Neural cell (in vitro differentiated cells): ENCODE results near the gene TACC2.

Experiments
- CTCF ChIP-seq: fragments of 450-650 bp; IDR thresholded peaks from 2 replicates; pipeline ENCODE4 v1.5.1; 2014; ENCODE audit warnings: antibody characterized with exemption, mild to moderate bottlenecking, moderate library complexity; ENCODE audit not compliant: poor library complexity, severe bottlenecking
- EP300 ChIP-seq: fragments of 450-650 bp; conservative IDR thresholded peaks from 2 replicates; pipeline ENCODE4 v1.6.1; 2014; ENCODE audit warnings: antibody characterized with exemption, mild to moderate bottlenecking, moderate library complexity; ENCODE audit not compliant: poor library complexity, severe bottlenecking
- EZH2 ChIP-seq: fragments of 200-600, 300-800 bp; shearing (Covaris generic), sonication (generic); IDR thresholded peaks from 2 replicates; pipeline ENCODE4 v1.6.1; 2014; ENCODE audit warnings: antibody characterized with exemption, low read length, borderline replicate concordance, mild to moderate bottlenecking; ENCODE audit not compliant: insufficient read depth, poor library complexity, severe bottlenecking
- MXI1 ChIP-seq: fragments of 450-650 bp; conservative IDR thresholded peaks from 2 replicates; pipeline ENCODE4 v1.6.1; 2014; ENCODE audit warnings: antibody characterized with exemption, mild to moderate bottlenecking; ENCODE audit not compliant: poor library complexity, severe bottlenecking
- POLR2AphosphoS5 ChIP-seq: IDR thresholded peaks from 2 replicates; pipeline ENCODE4 v1.6.1; 2012
- SMC3 ChIP-seq: fragments of 450-650 bp; conservative IDR thresholded peaks from 2 replicates; pipeline ENCODE4 v1.6.1; 2014; ENCODE audit warnings: antibody characterized with exemption, mild to moderate bottlenecking, moderate library complexity; ENCODE audit not compliant: poor library complexity
- TAF1 ChIP-seq: IDR thresholded peaks from 2 replicates; pipeline ENCODE4 v1.6.1; 2012; ENCODE audit warnings: low read depth
- TF ChIP-seq, protein P1 (sequence below): IDR thresholded peaks from 2 replicates; pipeline ENCODE4 v1.6.1; 2012; ENCODE audit warnings: borderline replicate concordance

DNA sequence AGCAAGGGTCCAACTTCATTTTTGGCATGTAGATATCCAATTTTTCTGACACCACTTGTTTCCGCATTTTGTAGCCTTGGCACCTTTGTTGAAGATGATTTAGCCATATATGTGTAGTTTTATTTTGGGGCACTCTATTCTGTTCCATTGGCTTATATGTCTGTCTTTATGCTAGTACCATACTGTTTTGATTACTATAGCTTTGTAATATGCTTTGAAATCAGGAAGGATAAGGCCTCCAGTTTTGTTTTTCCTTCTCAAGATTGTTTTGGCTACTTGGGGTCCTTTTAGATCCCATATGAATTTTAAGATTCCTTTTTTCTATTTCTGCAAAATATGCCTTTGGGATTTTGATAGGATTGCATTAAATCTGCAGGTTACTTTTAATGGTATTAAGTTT is 272.6 kb downstream of the TACC2 start:
- no peak for TF ChIP-seq CTCF
- TF ChIP-seq EZH2, result no peak
- no peak for TF ChIP-seq EP300
- TF ChIP-seq MXI1, result no peak
- TF ChIP-seq TAF1, result no peak
- TF ChIP-seq POLR2AphosphoS5, result no peak
- TF ChIP-seq, protein P1, sequence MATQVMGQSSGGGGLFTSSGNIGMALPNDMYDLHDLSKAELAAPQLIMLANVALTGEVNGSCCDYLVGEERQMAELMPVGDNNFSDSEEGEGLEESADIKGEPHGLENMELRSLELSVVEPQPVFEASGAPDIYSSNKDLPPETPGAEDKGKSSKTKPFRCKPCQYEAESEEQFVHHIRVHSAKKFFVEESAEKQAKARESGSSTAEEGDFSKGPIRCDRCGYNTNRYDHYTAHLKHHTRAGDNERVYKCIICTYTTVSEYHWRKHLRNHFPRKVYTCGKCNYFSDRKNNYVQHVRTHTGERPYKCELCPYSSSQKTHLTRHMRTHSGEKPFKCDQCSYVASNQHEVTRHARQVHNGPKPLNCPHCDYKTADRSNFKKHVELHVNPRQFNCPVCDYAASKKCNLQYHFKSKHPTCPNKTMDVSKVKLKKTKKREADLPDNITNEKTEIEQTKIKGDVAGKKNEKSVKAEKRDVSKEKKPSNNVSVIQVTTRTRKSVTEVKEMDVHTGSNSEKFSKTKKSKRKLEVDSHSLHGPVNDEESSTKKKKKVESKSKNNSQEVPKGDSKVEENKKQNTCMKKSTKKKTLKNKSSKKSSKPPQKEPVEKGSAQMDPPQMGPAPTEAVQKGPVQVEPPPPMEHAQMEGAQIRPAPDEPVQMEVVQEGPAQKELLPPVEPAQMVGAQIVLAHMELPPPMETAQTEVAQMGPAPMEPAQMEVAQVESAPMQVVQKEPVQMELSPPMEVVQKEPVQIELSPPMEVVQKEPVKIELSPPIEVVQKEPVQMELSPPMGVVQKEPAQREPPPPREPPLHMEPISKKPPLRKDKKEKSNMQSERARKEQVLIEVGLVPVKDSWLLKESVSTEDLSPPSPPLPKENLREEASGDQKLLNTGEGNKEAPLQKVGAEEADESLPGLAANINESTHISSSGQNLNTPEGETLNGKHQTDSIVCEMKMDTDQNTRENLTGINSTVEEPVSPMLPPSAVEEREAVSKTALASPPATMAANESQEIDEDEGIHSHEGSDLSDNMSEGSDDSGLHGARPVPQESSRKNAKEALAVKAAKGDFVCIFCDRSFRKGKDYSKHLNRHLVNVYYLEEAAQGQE, result no peak
- TF ChIP-seq SMC3, result no peak
